D721Med (cell line): ENCODE results near the gene DSCAM.
"Not testable (repeated sequence)": the region's sequence is repeated elsewhere in the genome, so short reads cannot be mapped to it uniquely, and the experiment has no call there.

ENCODE experiments used
- DNase-seq: peaks from one replicate; pipeline ENCODE4 v3.0.0; 2011; ENCODE audit warnings: low spot score; ENCODE audit not compliant: insufficient read length
- FAIRE-seq: peaks from 2 replicates; lab custom pipeline; 2011; peaks lifted over from hg19 to GRCh38; lab: Jason Lieb, UNC
- CTCF ChIP-seq: IDR thresholded peaks from 2 replicates; pipeline ENCODE4 v1.5.1; 2012; ENCODE audit warnings: mild to moderate bottlenecking, control low read depth; ENCODE audit not compliant: insufficient read depth; ENCODE audit errors: missing control alignments

DSCAM gene

GRCh38 chr21:40447016-40447415 lies 399.9 kb downstream of the DSCAM start:
- TF ChIP-seq CTCF, result no peak
- DNase-seq (no peak), FAIRE-seq (no peak)

- no peak for TF ChIP-seq CTCF
- DNase-seq, result no peak
- FAIRE-seq, result no peak
These were observed 401.5 kb downstream of the DSCAM start for GRCh38 chr21:40445349-40445921.

GRCh38 chr21:40439581-40439980 lies 407.4 kb downstream of the DSCAM start:
- not testable (repeated sequence) for FAIRE-seq, DNase-seq

GRCh38 chr21:40438616-40439015 lies 408.3 kb downstream of the DSCAM start:
- DNase-seq (no peak), FAIRE-seq (no peak)
- TF ChIP-seq CTCF, result no peak

- FAIRE-seq, result no peak
- no peak for DNase-seq
- TF ChIP-seq CTCF, result no peak
These were observed 410.7 kb downstream of the DSCAM start for GRCh38 chr21:40436261-40436660.

- TF ChIP-seq CTCF, result no peak
- no peak for FAIRE-seq
- no peak for DNase-seq
These were observed 413.4 kb downstream of the DSCAM start for GRCh38 chr21:40433538-40433937.

- TF ChIP-seq CTCF, result no peak
- no peak for DNase-seq
- no peak for FAIRE-seq
These were observed 421.0 kb downstream of the DSCAM start for GRCh38 chr21:40425981-40426380.
